Small intestine (tissue), 7 donors: ENCODE results near the gene ITPR2. TPM values are rescaled to one million over a fixed set of nuclear protein-coding genes. Genes with fewer than 3 reads are reported as not detected.
"Not testable (repeated sequence)": the region's sequence is repeated elsewhere in the genome, so short reads cannot be mapped to it uniquely, and the experiment has no call there.

ENCODE experiments used
- DNase-seq, 2 donors: peaks; one replicate each; pipeline versions ENCODE4 v3.0.0 to v3.0.0-alpha.2; 2013
- FAIRE-seq: peaks from 2 replicates; lab custom pipeline; 2012; peaks lifted over from hg19 to GRCh38; lab: Jason Lieb, UNC
- H3K27ac ChIP-seq, 3 donors: one replicate each; pipeline ENCODE4 v1.5.1; 2013; ENCODE audit warnings: low read length in 2 of 3, mild to moderate bottlenecking in 2 of 3, control low read depth in 1 of 3, inconsistent platforms in 1 of 3, low read depth in 1 of 3, moderate library complexity in 1 of 3
- H3K27me3 ChIP-seq, 3 donors: one replicate each; pipeline ENCODE4 v1.6.1; 2013; ENCODE audit warnings: low read length in 3 of 3, inconsistent platforms in 1 of 3; ENCODE audit not compliant: control insufficient read depth in 3 of 3, insufficient read depth in 3 of 3
- H3K36me3 ChIP-seq, 3 donors: one replicate each; pipeline ENCODE4 v1.6.1; 2013; ENCODE audit warnings: low read length in 3 of 3, inconsistent platforms in 1 of 3, low read depth in 1 of 3, mild to moderate bottlenecking in 1 of 3, moderate library complexity in 1 of 3; ENCODE audit not compliant: control insufficient read depth in 3 of 3, insufficient read depth in 2 of 3
- H3K4me1 ChIP-seq, 3 donors: one replicate each; pipeline ENCODE4 v1.6.1; 2013; ENCODE audit warnings: low read length in 2 of 3, inconsistent platforms in 1 of 3, low read depth in 1 of 3, mild to moderate bottlenecking in 1 of 3, moderate library complexity in 1 of 3; ENCODE audit not compliant: control insufficient read depth in 3 of 3, insufficient read depth in 2 of 3
- H3K4me3 ChIP-seq, 3 donors: one replicate each; pipeline ENCODE4 v1.5.1; 2013; ENCODE audit warnings: low read length in 3 of 3, control low read depth in 1 of 3, inconsistent platforms in 1 of 3, low read depth in 1 of 3, mild to moderate bottlenecking in 1 of 3, moderate library complexity in 1 of 3
- H3K9me3 ChIP-seq, 2 donors: one replicate each; pipeline ENCODE4 v1.6.1; 2013; ENCODE audit warnings: low read depth in 1 of 2, low read length in 1 of 2; ENCODE audit not compliant: control insufficient read depth in 2 of 2, insufficient read depth in 1 of 2
- WGBS, 3 donors: extraction: QIAGEN DNeasy Blood & Tissue Kit; methylation state at CpG; one replicate each; pipeline ENCODE4 v1.1.7; 2013; 5-methylcytosine and 5-hydroxymethylcytosine counted together
- polyA plus RNA-seq, 4 donors: library from polyadenylated mRNA; stranded (reverse) in 3 of 4; unstranded in 1 of 4; fragments of 200-250 nt in 3 of 4; fragments of 120-200 nt in 1 of 4; gene quantifications; one replicate each; pipeline versions ENCODE4 v1.2.1 to v1.2.3, GENCODE V29; 2013
- donor health status: healthy with polysubstance abuse.
- donor health status: control.
- donor health status: control.
- donor health status: Bipolar disorder and iron deficiency.
- donor health status: healthy.

ITPR2 gene
- polyA plus RNA-seq, 4 donors, result 2.2 to 9.2 (median 4.4) TPM

DNA sequence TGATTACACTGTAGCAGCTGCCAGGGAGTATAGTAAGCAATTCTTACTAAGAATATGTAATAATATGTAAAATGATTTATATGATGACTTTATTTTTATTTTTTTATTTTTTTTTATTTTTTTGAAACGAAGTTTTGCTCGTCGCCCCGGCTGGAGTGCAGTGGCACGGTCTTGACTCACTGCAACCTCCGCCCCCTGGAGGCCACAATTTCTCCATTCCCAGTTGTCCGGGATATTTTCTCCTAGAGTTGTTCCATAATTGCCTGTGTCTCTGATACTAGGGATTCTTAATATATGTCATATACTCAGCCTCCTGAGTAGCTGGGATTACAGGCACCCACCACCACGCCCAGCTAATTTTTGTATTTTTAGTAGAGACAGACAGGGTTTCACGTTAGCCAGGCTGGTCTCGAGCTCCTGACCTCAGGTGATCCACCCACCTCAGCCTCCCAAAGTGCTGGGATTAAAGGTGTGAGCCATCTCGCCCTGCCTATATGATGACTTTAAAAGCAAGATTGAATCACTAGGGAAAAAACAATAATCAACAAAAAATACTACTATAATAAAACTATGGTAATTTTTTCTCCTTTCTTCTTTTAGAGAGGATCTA is 12.2 kb upstream of the ITPR2 start:
- no peaks in the 10 kb centered on the region for H3K4me1 ChIP-seq
- H3K36me3 ChIP-seq, result no peaks in the 10 kb centered on the region

GRCh38 chr12:26843311-26843710 is 10.3 kb upstream of the ITPR2 start:
- no peaks in the 10 kb centered on the region for H3K4me1 ChIP-seq
- no peaks in the 10 kb centered on the region for H3K36me3 ChIP-seq
- 91 to 92% (median 91%) methylated on average over 2 of the region's 2 CpGs for WGBS, 3 donors
- H3K9me3 ChIP-seq, result no peaks in the 10 kb centered on the region
- DNase-seq (no peak), FAIRE-seq (no peak)
- H3K4me3 ChIP-seq, result no peak overlapping the region
- H3K27me3 ChIP-seq, result peaks cover 0 to 2% (median 0%) of the 10 kb centered on the region in 3 donors
- H3K27ac ChIP-seq, result no peak overlapping the region

More for the DNA sequence above, 12.2 kb upstream of the ITPR2 start:
- Histone ChIP-seq H3K27me3 (peaks cover 0 to 2% (median 0%) of the 10 kb centered on the region in 3 donors), H3K27ac (no peak overlapping the region), H3K9me3 (no peaks in the 10 kb centered on the region), H3K4me3 (no peak overlapping the region)
- 19 to 36% (median 30%) methylated on average over 11 of the region's 11 CpGs for WGBS, 3 donors
- DNase-seq (peak; percentile 59 to 60), FAIRE-seq (peak; percentile 47)

GRCh38 chr12:26841085-26841484 is 8.1 kb upstream of the ITPR2 start:
- 84 to 90% (median 85%) methylated on average over 5 of the region's 5 CpGs for WGBS, 3 donors
- Histone ChIP-seq H3K9me3 (no peaks in the 10 kb centered on the region), H3K27ac (no peak overlapping the region), H3K4me3 (no peak overlapping the region), H3K4me1 (no peaks in the 10 kb centered on the region), H3K27me3 (no peaks in the 10 kb centered on the region), H3K36me3 (no peaks in the 10 kb centered on the region)
- no peak for FAIRE-seq
- DNase-seq, result no peak

- Histone ChIP-seq H3K9me3 (no peaks in the 10 kb centered on the region), H3K27me3 (no peaks in the 10 kb centered on the region), H3K4me3 (no peak overlapping the region), H3K36me3 (no peaks in the 10 kb centered on the region), H3K27ac (no peak overlapping the region), H3K4me1 (no peaks in the 10 kb centered on the region)
- 93 to 96% (median 93%) methylated on average over 3 of the region's 3 CpGs for WGBS, 3 donors
- DNase-seq (no peak), FAIRE-seq (no peak)
These were observed 6.5 kb upstream of the ITPR2 start for GRCh38 chr12:26839512-26839911.

DNA sequence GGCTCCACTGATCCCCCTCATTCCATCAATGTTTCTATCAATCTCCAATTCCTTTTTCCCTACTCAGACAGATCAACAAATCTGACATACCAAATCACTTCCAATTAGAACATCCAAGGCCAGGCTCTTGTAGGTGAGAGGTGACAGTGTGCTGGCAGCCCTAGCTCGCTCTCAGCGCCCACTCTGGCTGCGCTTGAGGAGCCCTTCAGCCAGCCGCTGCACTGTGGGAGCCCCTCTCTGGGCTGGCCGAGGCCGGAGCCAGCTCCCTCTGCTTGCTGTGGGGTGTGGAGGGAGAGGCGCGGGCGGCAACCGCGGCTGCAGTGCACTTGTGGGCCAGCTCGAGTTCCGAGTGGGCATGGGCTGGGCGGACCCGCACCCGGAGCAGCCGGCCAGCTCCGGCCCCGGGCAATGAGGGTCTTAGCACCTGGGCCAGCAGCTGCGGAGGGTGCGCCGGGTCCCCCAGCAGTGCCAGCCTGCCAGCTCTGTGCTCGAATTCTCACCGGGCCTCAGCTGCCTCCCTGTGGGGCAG is 6.0 kb upstream of the ITPR2 start:
- Histone ChIP-seq H3K9me3 (no peaks in the 10 kb centered on the region), H3K27ac (no peak overlapping the region), H3K4me3 (no peak overlapping the region), H3K4me1 (peaks cover 0 to 2% (median 0%) of the 10 kb centered on the region in 3 donors), H3K36me3 (no peaks in the 10 kb centered on the region), H3K27me3 (no peaks in the 10 kb centered on the region)
- FAIRE-seq (no peak), DNase-seq (no peak)
- WGBS, 3 donors, result 95 to 97% (median 96%) methylated on average over 18 to 24 of the region's 24 CpGs

DNA sequence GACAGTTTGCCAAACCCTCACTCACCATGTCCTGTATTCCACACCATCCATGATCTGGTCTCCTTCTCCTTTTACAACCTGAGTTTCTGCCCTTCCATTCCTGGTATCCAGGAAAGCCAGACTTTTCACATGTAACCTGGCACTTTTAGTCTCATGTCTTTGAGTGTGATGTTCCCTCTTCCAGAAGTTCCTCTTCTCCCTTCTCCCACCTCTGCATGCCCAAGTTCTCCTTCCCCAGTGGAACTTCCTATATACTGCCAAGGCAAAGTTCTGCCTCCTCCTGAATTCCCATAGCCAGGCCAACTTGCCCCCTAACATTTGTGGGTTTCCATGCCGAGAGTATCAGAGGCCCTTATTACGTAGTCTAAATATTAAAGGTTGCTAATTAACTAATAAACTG is 3.2 kb upstream of the ITPR2 start:
- no peaks in the 10 kb centered on the region for H3K27me3 ChIP-seq
- H3K36me3 ChIP-seq, result no peaks in the 10 kb centered on the region
- no peak overlapping the region for H3K4me3 ChIP-seq
- H3K27ac ChIP-seq, result no peak overlapping the region
- no peak for DNase-seq
- WGBS, 3 donors, result 80 to 95% (median 90%) methylated on average over 2 of the region's 2 CpGs
- H3K9me3 ChIP-seq, result no peaks in the 10 kb centered on the region
- no peak for FAIRE-seq
- H3K4me1 ChIP-seq, result peaks cover 1 to 7% (median 3%) of the 10 kb centered on the region in 3 donors

GRCh38 chr12:26834503-26835060 is 1.6 kb upstream of the ITPR2 start:
- not testable (repeated sequence) for DNase-seq, H3K36me3 ChIP-seq, H3K27me3 ChIP-seq, H3K9me3 ChIP-seq, FAIRE-seq, H3K4me3 ChIP-seq, H3K27ac ChIP-seq
- WGBS, 3 donors, result 86 to 92% (median 91%) methylated on average over 7 of the region's 7 CpGs
- H3K4me1 ChIP-seq, result peaks cover 3 to 12% (median 10%) of the 10 kb centered on the region in 3 donors

DNA sequence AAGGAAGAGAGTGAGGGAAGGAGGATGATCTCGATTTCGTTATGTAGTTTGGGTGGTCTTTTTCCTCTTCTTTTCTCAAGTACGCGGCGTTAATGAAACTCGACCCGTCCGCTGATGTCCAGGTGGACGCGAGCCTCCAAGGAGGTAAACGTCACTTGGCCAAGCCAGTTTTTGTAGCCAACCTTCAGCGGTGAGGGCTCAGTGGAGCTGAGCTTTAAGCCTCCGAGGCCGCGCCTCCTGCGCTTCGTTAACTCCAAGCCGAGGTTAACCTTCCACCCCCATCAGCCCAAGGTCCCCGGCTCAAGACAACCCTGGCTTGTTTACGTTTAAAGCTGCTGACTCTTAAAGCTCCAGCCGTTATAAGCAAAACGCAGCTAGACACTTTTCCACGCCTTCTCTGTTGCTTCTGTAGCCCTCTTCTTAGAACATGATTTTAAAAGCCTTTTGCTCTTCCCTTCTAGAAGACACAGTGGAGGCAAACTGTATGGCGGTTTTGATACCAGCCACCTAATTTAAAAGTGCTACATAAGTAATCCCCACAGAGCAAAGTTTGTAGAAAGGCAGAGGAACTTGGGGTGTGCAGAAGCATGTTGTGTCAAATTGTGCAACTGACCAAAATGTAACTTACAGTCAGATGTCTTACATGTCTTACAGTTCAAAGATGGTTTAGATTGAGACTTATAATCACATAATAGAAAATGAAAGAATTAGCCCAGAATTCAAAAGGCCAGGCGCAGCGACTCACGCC is 923 bp upstream of the ITPR2 start:
- no peaks in the 10 kb centered on the region for H3K36me3 ChIP-seq
- 12 to 18% (median 13%) methylated on average over 24 to 27 of the region's 27 CpGs for WGBS, 3 donors
- no peaks in the 10 kb centered on the region for H3K27me3 ChIP-seq
- FAIRE-seq (no peak), DNase-seq (peak; percentile 68 to 76)
- H3K27ac ChIP-seq, result peak overlapping the region in 2 of 3 donors; percentile 67 to 72
- H3K4me1 ChIP-seq, result peaks cover 3 to 12% (median 10%) of the 10 kb centered on the region in 3 donors
- H3K4me3 ChIP-seq, result peak overlapping the region; percentile 73 to 93 (median 80)
- no peaks in the 10 kb centered on the region for H3K9me3 ChIP-seq
